ENCODE measurements around the gene GPR15.

The GPR15 gene

DNA sequence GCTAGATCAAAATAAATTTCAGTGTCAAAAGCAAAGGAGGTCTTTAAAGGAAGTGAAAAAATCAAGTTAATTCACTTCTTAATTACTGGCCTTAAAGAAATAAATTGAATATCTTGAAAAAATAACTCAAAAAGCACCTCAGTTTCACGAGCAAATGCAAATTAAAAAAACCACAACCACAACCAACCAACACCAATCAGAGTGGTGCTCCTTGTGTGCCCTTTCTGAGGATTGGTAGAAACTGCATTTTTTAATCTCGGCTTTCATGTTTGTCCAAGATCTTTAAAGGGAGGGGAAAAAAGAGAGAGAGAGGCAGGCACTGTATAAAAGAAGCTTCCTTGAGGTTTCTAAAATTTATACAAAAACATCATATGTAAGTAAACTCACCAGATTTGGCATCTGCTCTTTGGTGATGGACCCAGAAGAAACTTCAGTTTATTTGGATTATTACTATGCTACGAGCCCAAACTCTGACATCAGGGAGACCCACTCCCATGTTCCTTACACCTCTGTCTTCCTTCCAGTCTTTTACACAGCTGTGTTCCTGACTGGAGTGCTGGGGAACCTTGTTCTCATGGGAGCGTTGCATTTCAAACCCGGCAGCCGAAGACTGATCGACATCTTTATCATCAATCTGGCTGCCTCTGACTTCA lies at the start of gene GPR15:
Gene GPR15, plus strand, starts transcription at position 357 of the 653 bp plus-strand sequence. Its CDS starts 56 bp downstream, at position 413.
- no peak for DNase-seq (ENCODE audit: low read depth)

DNA sequence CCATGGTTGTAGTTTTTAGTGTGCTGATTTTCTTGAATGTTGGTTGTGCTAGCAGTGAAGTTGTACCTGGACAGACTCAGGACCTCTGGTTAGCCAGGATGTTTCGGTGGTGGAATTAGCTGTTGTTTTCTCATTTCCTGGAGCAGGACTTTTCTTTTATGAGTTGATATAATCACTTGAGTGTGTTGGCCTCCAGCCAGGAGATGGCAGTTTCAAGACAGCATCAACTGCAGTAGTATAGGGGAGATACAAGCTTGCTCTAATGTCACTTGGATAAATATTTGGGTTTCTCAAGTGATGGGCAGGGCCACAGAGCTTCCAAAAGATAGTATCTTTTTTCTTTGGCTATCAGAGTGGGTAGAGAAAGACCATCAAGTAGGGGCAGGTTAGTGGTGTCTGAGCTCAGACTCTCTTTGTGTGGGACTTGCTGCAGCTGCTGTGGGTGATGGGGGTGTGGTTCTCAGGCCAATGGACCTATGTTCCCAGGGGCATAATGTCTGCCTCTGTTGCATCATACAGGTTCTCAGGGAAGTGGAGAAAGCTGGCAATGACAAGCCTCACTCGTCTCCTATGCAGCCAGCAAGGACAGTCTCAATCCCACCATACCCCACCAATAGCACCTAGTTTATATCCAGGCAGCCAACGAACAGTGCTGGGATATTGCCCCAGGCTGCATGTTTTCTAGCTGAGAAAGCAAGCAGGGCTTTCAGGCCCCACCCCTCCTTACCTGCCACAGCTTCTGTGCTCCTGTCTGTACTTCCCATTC lies 48.9 kb upstream of the GPR15 start:
- DNase-seq (ENCODE audit: low read depth): no peak

DNA sequence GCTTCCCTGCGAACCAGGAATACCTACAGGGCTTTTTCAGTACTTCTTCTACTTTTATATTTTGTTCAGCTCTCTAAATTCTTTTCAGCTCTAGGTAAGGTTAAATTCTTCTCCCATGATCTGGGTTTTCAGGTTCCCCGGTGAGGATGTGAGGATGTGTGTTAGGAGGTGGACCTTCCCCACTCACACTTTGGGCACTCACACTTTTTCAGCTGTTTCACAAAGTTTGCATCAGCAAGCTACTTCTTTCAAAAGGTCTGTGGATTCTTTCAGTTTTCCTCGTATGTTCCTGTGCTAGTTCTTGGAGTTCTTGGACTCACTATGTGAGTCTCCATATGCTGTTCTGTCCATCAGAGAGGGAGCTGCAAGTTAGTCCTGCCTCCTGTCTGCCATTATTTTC lies 48.2 kb upstream of the GPR15 start:
- DNase-seq (ENCODE audit: low read depth): no peak

DNA sequence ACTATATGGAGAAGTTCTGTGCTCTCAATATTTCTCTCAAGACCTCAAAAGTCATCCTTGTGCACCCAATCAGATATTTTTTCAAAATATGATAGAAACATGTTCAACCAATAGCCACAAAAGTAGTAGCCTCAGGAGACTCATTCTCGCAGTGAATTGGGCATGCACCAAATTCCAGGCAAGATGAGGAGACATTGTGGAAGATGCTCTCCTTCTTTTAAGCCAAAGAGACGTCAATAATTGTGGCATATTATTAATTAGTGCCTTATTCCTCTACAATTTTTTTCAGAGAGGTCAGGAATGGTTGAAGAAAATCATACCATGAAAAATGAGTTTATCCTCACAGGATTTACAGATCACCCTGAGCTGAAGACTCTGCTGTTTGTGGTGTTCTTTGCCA lies 34.4 kb upstream of the GPR15 start, which contains the start of gene OR5K2:
Gene OR5K2, plus strand, starts transcription at position 301 of the 400 bp plus-strand sequence. Its CDS starts 0 bp downstream, at position 301.
- no peak for DNase-seq (ENCODE audit: low read depth)

DNA sequence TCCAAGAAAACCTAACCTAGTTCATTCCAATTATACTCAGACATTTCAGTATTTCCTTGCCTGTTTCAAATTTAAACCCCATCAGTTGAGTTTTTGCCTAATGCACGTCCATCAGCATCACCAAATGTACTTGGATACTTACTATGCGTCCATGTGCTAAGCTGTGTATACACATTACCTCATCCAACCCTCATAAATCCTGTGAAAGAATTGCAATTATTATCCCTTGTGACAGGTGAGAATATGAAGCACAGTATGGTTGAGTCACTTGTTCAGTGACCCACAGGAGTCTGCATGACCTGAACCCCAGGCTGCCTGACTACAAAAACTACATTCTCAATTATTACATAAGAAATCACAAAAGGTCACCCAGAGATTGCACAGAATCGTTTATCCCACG lies 31.8 kb upstream of the GPR15 start:
- no peak for DNase-seq (ENCODE audit: low read depth)

DNA sequence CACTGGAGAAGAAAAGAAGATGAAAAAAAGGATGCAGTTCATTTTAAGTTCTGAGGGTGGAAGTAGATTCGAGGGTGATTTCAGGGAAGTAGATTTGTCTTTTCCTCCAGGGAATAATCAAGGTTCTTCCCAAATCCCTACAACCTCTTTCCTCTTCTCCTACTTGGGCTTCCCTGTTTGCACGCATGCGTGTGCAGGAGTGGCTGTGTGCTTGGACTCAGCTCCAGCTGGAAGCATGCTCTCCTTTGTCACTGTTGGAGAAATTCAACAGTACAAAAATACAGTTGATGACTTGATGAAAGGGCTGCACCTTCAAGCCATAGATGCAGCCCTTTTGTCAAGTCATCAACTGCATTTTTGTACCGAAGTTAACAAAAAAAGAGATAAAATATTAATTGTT lies 30.5 kb upstream of the GPR15 start:
- DNase-seq (ENCODE audit: low read depth): no peak

DNA sequence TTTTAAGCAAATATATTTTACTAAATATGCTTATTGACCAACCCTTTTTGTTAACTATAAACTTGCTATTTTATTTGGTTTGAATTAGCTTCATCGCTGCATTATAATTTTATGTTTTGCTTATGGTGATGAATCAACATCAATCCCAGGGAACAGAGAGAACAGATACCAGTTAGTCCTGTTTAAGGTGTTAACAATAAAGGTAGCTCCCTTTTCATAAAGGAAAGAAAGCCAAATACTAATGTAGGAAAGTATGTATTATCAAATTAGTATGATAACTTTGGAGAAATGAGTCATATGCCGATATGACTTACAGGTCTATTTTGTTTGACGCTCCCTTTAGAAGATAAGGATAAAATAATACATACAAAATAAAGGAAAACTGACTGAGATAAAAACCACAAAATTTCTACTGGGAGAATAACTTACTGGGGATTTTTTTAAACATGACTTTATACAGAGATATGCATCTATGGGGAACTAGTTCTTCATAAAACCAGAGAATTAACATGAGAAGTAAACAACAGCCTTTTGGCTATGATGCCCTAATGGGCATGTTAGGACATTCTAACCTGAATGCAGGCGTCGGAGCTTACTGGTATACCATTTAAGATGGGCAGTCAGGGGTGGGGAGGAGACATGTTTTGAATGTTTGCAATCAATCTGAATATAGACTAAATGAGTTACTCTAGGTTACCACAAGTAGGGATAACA lies 29.8 kb upstream of the GPR15 start:
- DNase-seq (ENCODE audit: low read depth): no peak

DNA sequence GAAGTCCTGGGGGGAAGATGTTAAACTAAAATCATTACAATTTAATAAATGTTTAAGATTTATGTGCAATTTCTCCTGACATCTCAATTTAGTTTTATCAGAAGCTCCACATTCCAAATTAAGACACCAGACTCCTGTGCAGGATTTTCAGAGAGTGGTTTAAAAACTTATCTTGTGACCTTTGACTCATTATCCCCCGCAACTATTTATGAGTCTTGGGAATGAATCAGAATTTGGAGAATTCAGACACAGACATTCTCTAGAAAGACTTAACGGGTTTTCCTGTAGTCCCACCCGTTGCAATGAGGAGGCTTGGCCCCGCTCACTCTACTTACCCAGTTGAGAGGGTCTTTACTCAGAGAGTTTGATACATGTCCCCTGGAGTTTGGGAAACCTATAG lies 27.2 kb upstream of the GPR15 start:
- DNase-seq (ENCODE audit: low read depth): no peak

DNA sequence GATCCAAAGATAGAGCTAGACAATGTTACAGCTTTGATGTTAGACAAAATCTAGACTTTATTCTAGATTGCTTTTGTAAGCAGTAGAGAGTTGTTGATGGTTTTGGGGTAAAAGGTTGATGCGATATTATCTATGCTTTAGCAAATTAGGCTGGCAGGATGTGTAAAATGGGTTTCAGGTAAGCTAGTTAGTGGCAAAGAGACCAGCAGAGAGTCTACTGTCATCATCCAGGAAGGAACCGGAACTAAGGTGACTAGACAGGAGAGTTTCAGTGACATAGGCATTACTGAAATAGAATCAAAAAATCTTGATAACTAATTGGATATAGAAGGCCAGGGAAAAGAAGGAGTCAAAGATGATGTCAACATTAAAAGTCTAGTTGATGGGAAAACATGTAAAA lies 23.2 kb upstream of the GPR15 start:
- DNase-seq (ENCODE audit: low read depth): no peak

DNA sequence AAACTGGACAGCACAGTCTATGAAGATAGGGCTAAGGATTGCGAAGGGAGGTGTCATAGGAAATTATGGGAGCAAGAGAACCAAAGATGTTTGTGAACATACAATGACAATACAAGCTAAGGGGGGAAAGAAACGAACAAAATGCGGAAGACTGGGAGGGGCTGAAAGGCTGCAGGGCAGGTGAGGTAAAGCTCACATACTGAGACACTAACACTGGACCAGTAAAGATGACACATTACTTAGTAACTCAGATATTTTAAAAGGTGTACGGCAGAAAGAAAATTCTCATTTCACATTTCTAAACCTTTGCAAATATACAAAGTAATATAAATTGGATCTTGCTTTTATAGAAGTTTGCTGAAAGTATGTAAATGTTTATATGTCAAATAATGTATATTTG lies 19.2 kb upstream of the GPR15 start:
- no peak for DNase-seq (ENCODE audit: low read depth)

DNA sequence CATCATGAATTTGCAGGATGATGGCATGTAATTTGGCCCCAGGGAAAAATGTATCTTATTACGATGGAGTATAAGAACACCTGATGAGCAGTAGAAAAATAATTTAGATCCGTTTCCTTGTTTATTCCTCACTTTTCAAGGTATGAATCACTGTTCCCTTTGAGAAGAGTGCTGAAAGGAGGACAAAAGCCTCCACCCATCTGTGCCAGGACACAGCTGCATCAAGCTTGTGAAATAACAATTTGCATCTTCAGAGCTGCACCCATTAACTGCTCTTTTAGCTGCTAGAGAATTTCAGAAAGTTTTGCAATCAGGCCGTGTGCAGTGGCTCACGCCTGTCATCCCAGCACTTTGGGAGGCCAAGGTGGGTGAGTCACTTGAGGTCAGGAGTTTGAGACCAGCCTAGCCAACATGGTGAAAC lies 18.7 kb upstream of the GPR15 start:
- DNase-seq (ENCODE audit: low read depth): peak; percentile 60

DNA sequence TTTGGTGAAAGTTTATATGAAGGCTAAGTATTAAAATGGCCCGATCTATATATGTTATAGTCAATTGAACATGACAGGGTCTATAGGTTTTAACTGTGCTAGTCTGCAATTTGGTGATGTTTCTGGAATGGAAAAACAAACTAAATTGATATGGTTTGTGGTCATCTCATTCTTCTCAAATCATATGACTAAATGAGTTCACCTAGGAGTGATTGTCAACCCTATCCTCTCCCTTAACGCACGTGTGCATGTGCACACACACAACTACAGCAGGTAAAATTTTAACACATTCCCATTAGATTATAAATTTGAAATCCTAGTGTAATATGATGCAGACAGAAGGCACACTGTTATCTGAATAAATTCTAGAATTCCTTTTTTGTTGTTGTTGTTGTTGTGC lies 18.0 kb upstream of the GPR15 start:
- no peak for DNase-seq (ENCODE audit: low read depth)

DNA sequence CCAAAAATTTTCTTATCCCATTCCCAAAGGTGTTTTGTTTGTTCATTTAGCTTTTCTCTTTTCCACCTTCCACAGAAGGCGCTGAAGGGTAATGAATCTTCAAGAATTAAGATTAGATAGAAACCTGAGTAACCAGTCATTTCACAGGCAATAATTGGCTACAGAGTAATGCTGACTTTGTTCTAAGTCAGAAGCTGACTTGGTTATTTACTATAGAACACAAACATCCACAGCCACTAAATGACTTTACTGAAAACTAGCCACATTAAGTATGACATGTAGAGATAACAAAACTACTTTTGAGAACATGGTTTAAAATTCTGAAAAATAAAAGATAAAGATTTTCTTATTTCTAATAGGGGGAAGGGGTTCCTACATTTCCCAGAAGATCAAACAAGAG lies 16.8 kb upstream of the GPR15 start:
- DNase-seq (ENCODE audit: low read depth): no peak

DNA sequence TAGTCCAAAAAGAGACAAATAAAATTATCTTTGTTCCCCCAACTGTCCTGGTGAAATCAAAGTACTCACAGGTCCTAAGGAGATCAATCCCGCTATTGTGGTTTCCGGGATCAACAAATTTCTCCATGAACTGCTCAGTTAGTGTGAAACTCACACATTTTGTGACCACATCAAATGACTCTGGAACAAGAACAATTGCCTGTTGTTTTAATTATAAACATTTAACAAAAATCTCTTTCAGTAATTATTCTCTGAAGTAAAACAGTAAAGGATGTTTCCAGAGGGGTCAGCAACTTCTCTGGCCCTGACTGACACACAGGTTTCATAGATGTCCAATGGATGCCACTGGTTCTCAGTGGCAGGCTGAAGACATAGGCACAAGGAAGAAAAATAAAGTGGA lies 13.0 kb upstream of the GPR15 start:
- no peak for DNase-seq (ENCODE audit: low read depth)

DNA sequence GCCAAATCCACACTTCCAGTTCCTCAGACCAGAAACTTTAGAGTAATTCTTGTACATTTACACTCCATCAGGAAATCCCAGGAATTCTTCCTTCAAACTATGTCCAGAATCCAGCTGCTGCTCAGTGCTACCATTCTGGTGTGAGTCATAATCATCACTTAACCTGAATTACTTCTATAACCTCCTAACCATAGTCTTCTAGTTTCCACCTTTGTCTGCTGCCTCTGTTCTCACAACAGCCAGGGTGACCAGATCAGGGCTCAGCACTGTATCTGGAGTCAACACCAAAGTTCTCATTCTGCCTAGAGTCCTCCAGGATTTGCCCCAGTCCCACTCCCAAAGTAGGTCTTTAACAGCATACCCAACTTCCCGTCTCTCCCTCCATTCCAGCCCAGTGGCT lies 12.4 kb upstream of the GPR15 start:
- no peak for DNase-seq (ENCODE audit: low read depth)

DNA sequence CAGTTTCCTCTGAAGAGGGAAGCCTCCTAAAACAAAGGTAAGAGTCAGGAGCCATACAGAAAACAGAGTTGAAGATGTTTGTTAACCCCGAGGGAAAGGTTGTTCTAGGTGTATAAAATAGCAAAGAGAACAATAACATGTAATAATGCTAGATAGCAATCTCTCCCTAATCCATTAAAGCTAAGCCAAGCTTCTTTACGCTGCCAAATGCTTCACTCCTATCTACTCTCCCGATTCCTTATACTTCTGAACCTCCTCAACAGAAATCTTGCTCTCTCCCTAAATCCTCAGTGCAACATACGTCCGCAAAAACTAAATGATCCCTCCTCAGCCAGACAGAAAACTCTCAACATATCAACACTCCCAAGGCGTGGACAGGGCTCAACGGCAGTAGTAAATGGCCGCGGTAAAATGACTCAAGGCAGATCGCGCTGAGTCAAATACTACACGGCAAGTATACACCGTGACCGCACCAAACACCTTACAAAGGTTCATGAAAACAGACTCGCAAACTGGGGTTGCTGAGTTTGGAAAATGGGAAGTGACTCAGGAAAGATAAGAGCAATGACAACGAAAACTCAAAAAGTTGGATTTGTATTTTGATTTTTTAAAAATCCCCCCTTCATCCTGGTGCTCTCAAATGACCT lies 9.8 kb upstream of the GPR15 start:
- peak; percentile 35 for DNase-seq (ENCODE audit: low read depth)

DNA sequence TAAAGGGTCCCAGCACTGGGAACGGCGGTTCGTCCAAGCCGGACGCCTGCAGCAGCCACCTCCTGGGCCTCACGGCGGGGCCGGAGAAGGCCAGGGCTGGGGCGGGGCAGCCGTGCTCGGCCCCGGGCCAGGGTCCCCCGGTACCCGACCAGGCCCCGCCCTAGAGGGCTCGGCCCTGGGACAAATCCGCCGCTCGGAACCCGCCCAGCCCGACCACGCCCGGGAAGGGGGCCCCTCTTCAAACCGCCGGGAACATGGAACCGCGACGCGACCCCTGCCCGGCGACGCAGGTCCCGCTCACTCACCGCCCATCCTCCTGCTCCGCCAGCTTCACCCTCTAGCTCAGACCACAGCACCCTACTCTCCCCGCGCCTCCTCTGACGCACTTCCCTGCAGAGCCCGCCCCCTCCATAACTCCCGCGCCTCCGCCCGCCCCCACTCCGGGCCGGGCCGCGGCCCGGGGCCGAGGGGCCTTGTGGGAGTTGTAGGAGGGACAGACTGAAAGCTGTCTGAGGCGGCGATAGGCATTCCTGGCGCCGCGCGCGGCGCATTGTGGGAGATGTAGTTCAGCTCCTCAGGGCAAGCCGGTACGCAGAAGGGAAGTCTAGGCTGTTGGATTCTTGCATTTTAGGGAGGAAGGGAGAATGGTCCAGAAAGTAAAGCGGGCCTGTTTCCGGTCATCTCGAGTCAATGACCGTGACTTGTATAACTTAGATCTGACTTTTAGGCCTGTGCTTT lies 9.1 kb upstream of the GPR15 start, which contains the start of gene CLDND1:
Gene CLDND1, minus strand, starts transcription at position 359 of the 738 bp plus-strand sequence. CDS start 1,478 bp downstream, outside the sequence.
- DNase-seq (ENCODE audit: low read depth): peak; percentile 87

DNA sequence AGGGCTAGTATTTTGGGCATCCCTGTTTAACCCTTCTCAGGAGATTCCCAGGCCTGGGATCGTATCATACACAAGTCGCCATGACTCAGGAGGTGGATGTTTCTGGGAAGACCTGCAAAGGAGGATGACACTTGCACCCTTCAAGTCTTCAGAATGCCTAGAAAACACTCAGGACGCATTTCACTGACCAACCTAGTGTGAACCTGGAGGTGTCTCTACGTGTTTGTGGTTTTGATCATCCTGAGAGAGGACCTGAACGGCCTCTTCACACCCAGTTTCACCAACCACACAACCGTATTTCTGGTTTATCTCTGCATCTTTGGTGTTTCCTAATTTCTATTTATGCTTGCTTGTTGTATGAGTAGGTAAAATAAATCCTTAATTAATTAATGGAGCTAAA lies 6.3 kb upstream of the GPR15 start:
- DNase-seq (ENCODE audit: low read depth): no peak

DNA sequence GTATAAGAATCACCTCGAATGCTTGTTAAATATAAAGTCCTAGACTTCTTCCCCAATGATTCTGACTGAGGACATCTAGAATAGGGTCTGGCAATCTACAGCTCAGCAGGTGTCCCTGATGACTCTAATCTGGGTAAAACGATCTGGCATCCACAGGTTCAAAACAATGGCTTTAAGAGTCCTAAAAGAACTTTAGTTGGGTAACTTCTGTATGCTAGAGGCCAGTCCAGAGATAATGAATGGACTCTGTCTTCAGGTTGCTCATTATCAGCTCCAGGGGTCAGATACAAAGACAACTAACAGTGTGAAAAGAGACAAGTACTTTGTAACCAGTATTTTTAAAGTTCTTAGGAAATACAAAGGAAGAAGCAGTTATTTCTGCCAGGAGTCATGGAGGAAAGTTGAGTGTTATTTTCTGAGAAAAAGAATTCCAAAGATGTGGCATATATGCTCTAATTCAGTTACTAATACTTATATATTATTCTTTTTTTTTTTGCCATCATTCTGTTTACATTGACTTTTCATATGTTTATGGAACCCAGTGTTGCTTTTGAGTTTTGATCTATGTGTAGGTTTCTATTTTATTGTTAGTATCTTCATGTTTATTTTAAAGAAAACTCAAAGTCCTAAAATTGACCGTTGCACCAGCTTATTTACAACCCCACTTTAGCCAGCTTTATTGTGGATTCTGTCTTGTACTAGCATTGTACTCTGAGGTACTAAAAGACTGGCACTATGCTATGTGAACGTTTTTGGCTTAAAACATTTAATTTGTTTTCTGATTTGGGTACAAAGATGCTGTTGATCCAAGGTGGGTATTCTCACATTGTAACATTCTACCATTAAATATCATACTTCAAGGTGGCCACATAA lies 3.1 kb upstream of the GPR15 start:
- no peak for DNase-seq (ENCODE audit: low read depth)

DNA sequence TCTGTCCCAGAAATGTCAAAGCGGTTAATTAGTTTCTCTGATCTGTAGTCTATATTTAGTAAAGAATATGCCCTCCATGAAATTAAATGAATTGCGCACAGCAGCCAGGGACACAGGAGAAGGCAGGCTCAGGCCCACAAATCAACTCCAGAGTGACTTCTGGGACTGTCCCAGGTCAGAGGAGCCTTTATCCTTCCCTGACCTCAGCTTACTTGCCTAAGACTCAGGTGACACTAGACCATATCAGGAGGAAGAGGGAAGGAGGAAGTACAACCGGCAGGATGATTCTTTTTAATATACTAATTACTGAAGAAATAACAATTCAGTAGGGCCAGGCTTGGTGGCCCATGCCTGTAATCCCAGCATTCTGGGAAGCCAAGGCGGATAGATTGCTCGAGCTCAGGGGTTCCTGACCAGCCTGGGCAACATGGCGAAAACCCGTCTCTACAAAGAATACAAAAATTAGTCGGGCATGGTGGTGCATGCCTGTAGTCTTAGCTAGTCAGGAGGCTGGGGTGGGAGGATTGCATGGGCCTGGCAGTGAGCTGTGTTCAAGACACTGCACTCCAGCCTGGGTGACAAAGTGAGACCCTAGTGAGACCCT lies 1.8 kb upstream of the GPR15 start:
- DNase-seq (ENCODE audit: low read depth): no peak

Measured in HS-5 (cell line).